HepG2 (cell line): ENCODE results near the gene THY1. TPM values are rescaled to one million over a fixed set of nuclear protein-coding genes. Genes with fewer than 3 reads are reported as not detected.
A peak's percentile ranks its signal among the peaks of the same experiment; 100 is the strongest.

Experiments used
- ATAC-seq: fragments of 200-7000 bp; cut with Tn5 transposase; 3 replicates; pipeline ENCODE4 v1.9.1; 2020; ENCODE audit warnings: mild to moderate bottlenecking, moderate library complexity
- BruUV-seq: library from RNA; stranded (reverse); fragments of 400-500 nt; replicated peaks from 2 replicates; lab custom pipeline; 2021; lab: Mats Ljungman, UMichigan
- CTCF ChIA-PET: fragments of 300-600 bp; formaldehyde crosslinking; extraction: SDS; loops from one replicate; lab custom pipeline; 2021; ENCODE audit warnings: low total read pairs, inconsistent platforms, low intra/inter-chr PET ratio; lab: Yijun Ruan, JAX
- POLR2A ChIA-PET: fragments of 350-600 bp; sonication (Branson Sonifier 250); formaldehyde crosslinking; loops from one replicate; lab custom pipeline; 2020; ENCODE audit warnings: antibody characterized with exemption, inconsistent platforms; lab: Yijun Ruan, JAX
- DNase-seq: peaks from one replicate; pipeline ENCODE4 v3.0.0-alpha.2; 2015; ENCODE audit warnings: low spot score
- FAIRE-seq: peaks from 3 replicates; lab custom pipeline; 2011; peaks lifted over from hg19 to GRCh38; lab: Jason Lieb, UNC
- H2AFZ ChIP-seq: one replicate; pipeline ENCODE4 v1.6.1; 2011; ENCODE audit warnings: low read length, inconsistent platforms
- H3K27ac ChIP-seq: fragments of 300-600 bp; 3 replicates; pipeline ENCODE4 v1.8.0; 2011; ENCODE audit warnings: mixed run types, mild to moderate bottlenecking, mixed read lengths, low read length, inconsistent platforms; ENCODE audit not compliant: insufficient read depth; ENCODE audit errors: extremely low read length
- H3K27me3 ChIP-seq, 2 experiments: fragments of 200-600 bp in 1 of 2; 2 replicates in 1 of 2; 3 replicates in 1 of 2; pipeline versions ENCODE4 v1.6.0 to v1.8.0; 2011; ENCODE audit warnings: low read length in 2 of 2, mild to moderate bottlenecking in 2 of 2, moderate library complexity in 2 of 2, inconsistent platforms in 1 of 2; ENCODE audit not compliant: insufficient read depth in 2 of 2, control insufficient read depth in 1 of 2
- H3K36me3 ChIP-seq, 2 experiments: fragments of 200-600 bp in 1 of 2; replicated peaks in 1 of 2; 2 replicates in 1 of 2; 3 replicates in 1 of 2; pipeline versions ENCODE4 v1.5.1 to v1.8.0; 2011; ENCODE audit warnings: low read length in 2 of 2, inconsistent platforms in 1 of 2; ENCODE audit not compliant: insufficient read depth in 2 of 2, control insufficient read depth in 1 of 2
- H3K4me1 ChIP-seq: 2 replicates; pipeline ENCODE4 v1.5.1; 2012; ENCODE audit warnings: low read length, inconsistent platforms; ENCODE audit not compliant: insufficient read depth
- H3K4me2 ChIP-seq: 2 replicates; pipeline ENCODE4 v1.6.0; 2011; ENCODE audit warnings: low read depth, low read length, inconsistent platforms
- H3K4me3 ChIP-seq, 3 experiments: fragments of 200-600 bp in 1 of 3; sonication (generic), shearing (Covaris generic) in 1 of 3; replicated peaks in 1 of 3; 2 replicates each; pipeline ENCODE4 v1.5.1; 2011 to 2016; ENCODE audit warnings: low read length in 3 of 3, inconsistent platforms in 2 of 3, low read depth in 2 of 3, mild to moderate bottlenecking in 2 of 3, control low read depth in 1 of 3, mixed read lengths in 1 of 3; ENCODE audit not compliant: insufficient read depth in 1 of 3
- H3K79me2 ChIP-seq: one replicate; pipeline ENCODE4 v1.6.1; 2011; ENCODE audit warnings: low read length, inconsistent platforms; ENCODE audit not compliant: insufficient read depth
- H3K9ac ChIP-seq: 2 replicates; pipeline ENCODE4 v1.6.0; 2011; ENCODE audit warnings: mild to moderate bottlenecking, low read depth, low read length, inconsistent platforms; ENCODE audit not compliant: insufficient read depth
- H3K9me3 ChIP-seq: 2 replicates; pipeline ENCODE4 v1.5.1; 2012; ENCODE audit warnings: mild to moderate bottlenecking, low read length
- H4K20me1 ChIP-seq: 2 replicates; pipeline ENCODE4 v1.6.0; 2011; ENCODE audit warnings: inconsistent platforms, mild to moderate bottlenecking, low read length, moderate library complexity; ENCODE audit not compliant: insufficient read depth
- AHDC1 ChIP-seq: sonication (generic); formaldehyde crosslinking; IDR thresholded peaks from 2 replicates; pipeline ENCODE4 v1.5.1; 2020; ENCODE audit warnings: mild to moderate bottlenecking, missing genetic modification reagents, borderline replicate concordance
- ELF4 ChIP-seq: sonication (generic); formaldehyde crosslinking; IDR thresholded peaks from 2 replicates; pipeline ENCODE4 v1.5.0; 2020; ENCODE audit warnings: missing genetic modification reagents, mild to moderate bottlenecking, moderate library complexity, borderline replicate concordance
- FOSL2 ChIP-seq: sonication (generic); formaldehyde crosslinking; IDR thresholded peaks from 2 replicates; pipeline ENCODE4 v1.4.0; 2020; ENCODE audit warnings: missing genetic modification reagents
- FOXC1 ChIP-seq: sonication (generic); formaldehyde crosslinking; IDR thresholded peaks from 2 replicates; pipeline ENCODE4 v1.8.0; 2022; ENCODE audit warnings: mild to moderate bottlenecking, missing genetic modification reagents, borderline replicate concordance
- FOXP1 ChIP-seq, 2 experiments: fragments of 450-650 bp in 1 of 2; IDR thresholded peaks; 2 replicates each; pipeline ENCODE4 v1.6.1; 2017 to 2018; ENCODE audit warnings: antibody characterized with exemption in 1 of 2
- HDAC2 ChIP-seq: sonication (generic); formaldehyde crosslinking; IDR thresholded peaks from 2 replicates; pipeline ENCODE4 v1.4.0; 2020; ENCODE audit warnings: missing genetic modification reagents
- MIXL1 ChIP-seq: IDR thresholded peaks from 2 replicates; pipeline ENCODE4 v1.6.1; 2016
- MTF2 ChIP-seq: sonication (generic); formaldehyde crosslinking; IDR thresholded peaks from 2 replicates; pipeline ENCODE4 v1.5.0; 2020; ENCODE audit warnings: missing genetic modification reagents, borderline replicate concordance
- SYNCRIP ChIP-seq: fragments of 200-400 bp; formaldehyde crosslinking; IDR thresholded peaks from 2 replicates; pipeline ENCODE4 v1.6.1; 2018; ENCODE audit warnings: mild to moderate bottlenecking, low read depth, low read length; ENCODE audit not compliant: insufficient read depth
- ZBTB8A ChIP-seq: sonication (generic); formaldehyde crosslinking; IDR thresholded peaks from 2 replicates; pipeline ENCODE4 v1.4.0; 2020; ENCODE audit warnings: mild to moderate bottlenecking, low read depth, missing genetic modification reagents, borderline replicate concordance
- ZFP1 ChIP-seq: IDR thresholded peaks from 2 replicates; pipeline ENCODE4 v1.6.1; 2016
- ZNF350 ChIP-seq: sonication (generic); formaldehyde crosslinking; IDR thresholded peaks from 2 replicates; pipeline ENCODE4 v1.4.0; 2020; ENCODE audit warnings: mild to moderate bottlenecking, low read depth, missing genetic modification reagents, borderline replicate concordance
- ZNF510 ChIP-seq: sonication (generic); formaldehyde crosslinking; IDR thresholded peaks from 2 replicates; pipeline ENCODE4 v1.4.0; 2020; ENCODE audit warnings: low read depth, mild to moderate bottlenecking, missing genetic modification reagents
- ZNF530 ChIP-seq: sonication (generic); formaldehyde crosslinking; IDR thresholded peaks from 2 replicates; pipeline ENCODE4 v1.5.0; 2020; ENCODE audit warnings: low read depth, mild to moderate bottlenecking, missing genetic modification reagents
- ZSCAN21 ChIP-seq: sonication (generic); formaldehyde crosslinking; IDR thresholded peaks from 2 replicates; pipeline ENCODE4 v1.8.0; 2022; ENCODE audit warnings: mild to moderate bottlenecking, missing genetic modification reagents, moderate library complexity, borderline replicate concordance
- WGBS: methylation state at CpG from one replicate; pipeline ENCODE4 v1.1.6; 2017; ENCODE audit warnings: low lambda C conversion rate; 5-methylcytosine and 5-hydroxymethylcytosine counted together
- in situ Hi-C: cut with HindIII; loops from 2 replicates; pipeline ENCODE4 v1.10.0; 2017; ENCODE audit warnings: low pct_unique_long_range_greater_than_20kb; ENCODE audit not compliant: extremely low pct_ligation_motif_present
- intact Hi-C: fragments of 100-400 bp; cut with micrococcal nuclease; formaldehyde crosslinking; loops from one replicate; pipeline ENCODE4 v1.10.0; 2022; ENCODE audit not compliant: unreplicated experiment
- polyA plus RNA-seq, 8 experiments: library from polyadenylated mRNA; depleted of rRNA in 3 of 8; stranded (reverse) in 7 of 8; unstranded in 1 of 8; fragments of >200 nt; fragmentation: Illumina TruSeq in 4 of 8; extraction: Trizol in 4 of 8; gene quantifications; 2 replicates each; pipeline versions ENCODE4 v1.2.1 to v1.2.3, GENCODE V29; 2011 to 2016; ENCODE audit warnings: low read depth in 4 of 8, missing spikeins in 1 of 8, mixed read lengths in 1 of 8; ENCODE audit not compliant: insufficient read depth in 1 of 8
- total RNA-seq, 5 experiments: library from RNA; depleted of rRNA; stranded (reverse); fragments of >200 nt; fragmentation: Illumina TruSeq; extraction: Trizol; gene quantifications; 2 replicates each; pipeline ENCODE4 v1.2.3, GENCODE V29; 2016; ENCODE audit warnings: low read depth in 1 of 5
- TF ChIP-seq, protein P1 (sequence below): sonication (generic); formaldehyde crosslinking; IDR thresholded peaks from 2 replicates; pipeline ENCODE4 v1.4.0; 2020; ENCODE audit warnings: missing genetic modification reagents

Gene THY1
- total and polyA plus RNA-seq, 2 of the 13 experiments (the other 11 are each of a cell fraction or from before 2014, with no cell fraction given): not detected

DNA sequence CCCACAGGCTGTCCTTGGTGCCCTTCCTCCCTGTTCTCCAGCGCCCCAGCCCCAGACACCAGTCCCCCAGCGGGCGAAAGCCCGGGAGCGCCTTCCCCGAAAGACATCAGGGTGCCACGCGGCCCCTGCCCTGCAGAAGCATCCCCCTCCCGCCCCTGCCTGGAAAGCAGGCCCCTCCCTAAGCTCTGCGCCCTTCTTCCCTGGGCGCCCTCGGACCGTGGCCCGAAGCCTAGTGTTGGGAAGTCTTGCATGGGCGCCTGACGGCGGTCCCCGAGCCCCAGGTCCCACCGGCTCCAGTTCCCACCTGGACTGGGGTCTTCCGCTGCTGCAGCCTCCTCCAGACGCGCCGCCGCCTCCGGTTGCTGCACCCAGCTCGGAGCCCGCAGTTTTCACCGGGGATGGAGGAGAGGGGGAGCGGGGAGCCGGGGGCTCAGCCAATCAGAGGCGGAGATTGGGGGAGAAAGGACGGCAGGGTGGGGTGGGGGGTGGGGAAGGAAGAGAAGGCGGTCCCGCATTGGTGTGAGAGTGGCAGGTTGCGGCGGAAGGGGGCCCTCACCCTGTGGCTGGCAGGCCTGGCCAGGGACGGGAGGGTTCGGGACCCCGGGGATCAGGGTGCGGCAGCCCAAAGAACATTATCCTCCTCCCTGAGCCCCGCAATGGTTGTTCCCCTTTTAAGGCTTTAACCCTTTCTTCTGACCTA, at the start of gene THY1 (continued):
- no peak for TF ChIP-seq ZFP1
- no peak for TF ChIP-seq ZSCAN21 (CRISPR knock-in tag)
- TF ChIP-seq FOSL2 (CRISPR knock-in tag): no peak
- TF ChIP-seq MTF2: no peak
- TF ChIP-seq ZNF510 (CRISPR knock-in tag): no peak
- no peak for TF ChIP-seq ELF4 (CRISPR knock-in tag)

GRCh38 chr11:119472186-119472855, 49.3 kb upstream of the THY1 start:
- CTCF ChIA-PET: no interaction called here
- Histone ChIP-seq H3K9ac (no peak overlapping the region), H3K27me3 (no peaks in the 10 kb centered on the region), H3K4me2 (peak overlapping the region; percentile 40), H3K4me1 (peaks cover 33% of the 10 kb centered on the region), H3K79me2 (no peaks in the 10 kb centered on the region), H3K9me3 (no peaks in the 10 kb centered on the region), H3K4me3 (peak overlapping the region in 1 of 3 experiments; percentile 19; a peak in 1 of 6 replicates), H2AFZ (no peak overlapping the region), H3K36me3 (no peaks in the 10 kb centered on the region), H4K20me1 (no peaks in the 10 kb centered on the region), H3K27ac (no peak overlapping the region)
- ATAC-seq (peak; percentile 49), FAIRE-seq (peak; percentile 84), DNase-seq (peak; percentile 84)
- in situ Hi-C loops (loop anchor here (5.0 to 10.0 kb wide), 3 partner anchors 95 to 278 kb away; partner anchors contain the start of gene RNF26), intact Hi-C loops (loop anchor here (1.0 to 5.0 kb wide), 3 partner anchors 39 to 266 kb away; partner anchors contain the start of genes CBL and RNF26)
- POLR2A ChIA-PET: no interaction called here
- no TSS peak for BruUV-seq
- WGBS: 20% methylated on average over 10 of the region's 10 CpGs
- TF ChIP-seq, protein P1, sequence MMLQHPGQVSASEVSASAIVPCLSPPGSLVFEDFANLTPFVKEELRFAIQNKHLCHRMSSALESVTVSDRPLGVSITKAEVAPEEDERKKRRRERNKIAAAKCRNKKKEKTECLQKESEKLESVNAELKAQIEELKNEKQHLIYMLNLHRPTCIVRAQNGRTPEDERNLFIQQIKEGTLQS (CRISPR knock-in tag): no peak
- TF ChIP-seq FOXP1 (IDR thresholded peaks at IDR 0.05): no peak
- peak; percentile 13; the same call in 1 of the 2 replicates for TF ChIP-seq FOXP1 (CRISPR knock-in tag; IDR thresholded peaks at IDR 0.05)
- no peak for TF ChIP-seq ZNF530 (CRISPR knock-in tag)
- peak; percentile 77 for TF ChIP-seq MIXL1 (CRISPR knock-in tag)
- no peak for TF ChIP-seq SYNCRIP
- no peak for TF ChIP-seq AHDC1
- TF ChIP-seq ZBTB8A: no peak
- 0 out of 2 replicates have a peak, but pooled peaks have one; percentile 67 for TF ChIP-seq FOXC1 (CRISPR knock-in tag)
- no peak for TF ChIP-seq ZNF350 (CRISPR knock-in tag)
- TF ChIP-seq HDAC2 (CRISPR knock-in tag): 0 out of 2 replicates have a peak, but pooled peaks have one; percentile 28
